Measurements from ENCODE around the gene UGT1A1. TPM values are rescaled to one million over a fixed set of nuclear protein-coding genes. Genes with fewer than 3 reads are reported as not detected.

The UGT1A1 gene
- total and polyA plus RNA-seq, 7 donors = 0.06 TPM; not detected in 6

GRCh38 chr2:233802132-233802815, 42.2 kb downstream of the UGT1A1 start:
- no peaks in the 10 kb centered on the region for H3K9me3 ChIP-seq
- H3K27ac ChIP-seq = no peak overlapping the region
- no peak for DNase-seq
- no peaks in the 10 kb centered on the region for H3K4me1 ChIP-seq
- WGBS, 3 donors = 66 to 70% (median 68%) methylated on average over 3 of the region's 3 CpGs
- intact Hi-C loops (cut with DNase I) = no loop called here
- no peaks in the 10 kb centered on the region for H3K36me3 ChIP-seq (ENCODE audit: insufficient read depth in 1 of 2, low read depth in 1 of 2)
- TF ChIP-seq CTCF (IDR thresholded peaks at IDR 0.05) = no peak
- no peak for ATAC-seq
- H3K4me3 ChIP-seq = no peak overlapping the region
- H3K27me3 ChIP-seq (ENCODE audit: insufficient read depth in 3 of 3, low read length in 2 of 3) = no peaks in the 10 kb centered on the region

- intact Hi-C loops (cut with DNase I) = no loop called here
- DNase-seq = no peak
- WGBS, 3 donors = 61 to 63% (median 62%) methylated on average over 2 of the region's 2 CpGs
- Histone ChIP-seq H3K4me1 (no peaks in the 10 kb centered on the region), H3K27ac (no peak overlapping the region), H3K4me3 (no peak overlapping the region), H3K9me3 (no peaks in the 10 kb centered on the region), H3K36me3 (ENCODE audit: insufficient read depth in 1 of 2, low read depth in 1 of 2) (no peaks in the 10 kb centered on the region), H3K27me3 (ENCODE audit: insufficient read depth in 3 of 3, low read length in 2 of 3) (no peaks in the 10 kb centered on the region)
- no peak for TF ChIP-seq CTCF (IDR thresholded peaks at IDR 0.05)
- ATAC-seq = no peak
Measured at GRCh38 chr2:233803292-233803911, 43.3 kb downstream of the UGT1A1 start.

- intact Hi-C loops (cut with DNase I) = no loop called here
- DNase-seq = no peak
- peaks cover 0 to 3% (median 0%) of the 10 kb centered on the region in 3 donors for H3K27me3 ChIP-seq (ENCODE audit: insufficient read depth in 3 of 3, low read length in 2 of 3)
Measured at GRCh38 chr2:233803994-233804393, 43.9 kb downstream of the UGT1A1 start.

GRCh38 chr2:233807215-233807865, 47.3 kb downstream of the UGT1A1 start:
- Histone ChIP-seq H3K4me1 (no peaks in the 10 kb centered on the region), H3K9me3 (no peaks in the 10 kb centered on the region), H3K27ac (no peak overlapping the region), H3K27me3 (ENCODE audit: insufficient read depth in 3 of 3, low read length in 2 of 3) (peaks cover 0 to 3% (median 0%) of the 10 kb centered on the region in 3 donors), H3K4me3 (no peak overlapping the region), H3K36me3 (ENCODE audit: insufficient read depth in 1 of 2, low read depth in 1 of 2) (no peaks in the 10 kb centered on the region)
- no peak for TF ChIP-seq CTCF (IDR thresholded peaks at IDR 0.05)
- WGBS, 3 donors = 67 to 71% (median 68%) methylated on average over 12 of the region's 12 CpGs
- DNase-seq (no peak), ATAC-seq (no peak)
- intact Hi-C loops (cut with DNase I) = no loop called here

More at GRCh38 chr2:233803994-233804393, 43.9 kb downstream of the UGT1A1 start:
- H3K27ac ChIP-seq = no peak overlapping the region
- no peak for TF ChIP-seq CTCF (IDR thresholded peaks at IDR 0.05)
- no peaks in the 10 kb centered on the region for H3K9me3 ChIP-seq
- H3K36me3 ChIP-seq (ENCODE audit: insufficient read depth in 1 of 2, low read depth in 1 of 2) = no peaks in the 10 kb centered on the region
- no peaks in the 10 kb centered on the region for H3K4me1 ChIP-seq
- H3K4me3 ChIP-seq = no peak overlapping the region
- WGBS, 3 donors = 60 to 76% (median 65%) methylated on average over 8 of the region's 8 CpGs
- no peak for ATAC-seq

All from psoas muscle (tissue), 8 donors.